ENCODE data around the gene CST3. TPM values are rescaled to one million over a fixed set of nuclear protein-coding genes. Genes with fewer than 3 reads are reported as not detected.

The CST3 gene
- total RNA-seq, 1 experiment from 2014 or later, result 777 TPM

DNA sequence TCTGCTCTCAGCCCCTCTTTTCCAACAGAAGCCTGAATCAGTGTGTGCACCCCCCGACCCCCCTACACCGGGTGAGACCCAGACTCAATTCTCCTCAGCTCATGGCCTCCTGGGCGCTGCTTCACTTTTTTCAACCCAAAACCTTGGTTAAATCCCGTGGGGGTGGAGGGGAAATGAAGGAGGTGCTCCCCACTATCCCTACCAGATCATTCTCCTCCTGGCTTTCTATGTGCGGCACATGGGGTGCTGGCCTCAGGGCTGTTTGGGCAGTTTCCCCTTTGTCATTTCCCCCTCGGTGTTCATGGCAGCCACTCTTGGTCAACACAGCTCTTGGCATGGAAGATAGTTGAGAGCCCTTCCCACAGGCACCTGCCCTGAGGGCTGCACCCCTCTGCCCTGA, 46.5 kb upstream of the CST3 start:
- H3K4me1 ChIP-seq, result no peaks in the 10 kb centered on the region
- Mint-ChIP-seq H3K36me3 (ENCODE audit: insufficient read depth, unreplicated experiment) (peaks cover 5% of the 10 kb centered on the region), H3K4me3 (ENCODE audit: unreplicated experiment) (no peak overlapping the region), H3K9me3 (ENCODE audit: unreplicated experiment) (no peaks in the 10 kb centered on the region), H3K4me1 (ENCODE audit: low read depth, unreplicated experiment) (peaks cover 6% of the 10 kb centered on the region), H3K27ac (ENCODE audit: unreplicated experiment) (no peak overlapping the region), H3K27me3 (ENCODE audit: insufficient read depth, unreplicated experiment) (no peaks in the 10 kb centered on the region)
- H3K27me3 ChIP-seq (replicated peaks; ENCODE audit: control insufficient read depth, insufficient read depth, low read length), result no peaks in the 10 kb centered on the region
- no TSS peak for BruUV-seq (replicated peaks)
- TF ChIP-seq, protein P1, sequence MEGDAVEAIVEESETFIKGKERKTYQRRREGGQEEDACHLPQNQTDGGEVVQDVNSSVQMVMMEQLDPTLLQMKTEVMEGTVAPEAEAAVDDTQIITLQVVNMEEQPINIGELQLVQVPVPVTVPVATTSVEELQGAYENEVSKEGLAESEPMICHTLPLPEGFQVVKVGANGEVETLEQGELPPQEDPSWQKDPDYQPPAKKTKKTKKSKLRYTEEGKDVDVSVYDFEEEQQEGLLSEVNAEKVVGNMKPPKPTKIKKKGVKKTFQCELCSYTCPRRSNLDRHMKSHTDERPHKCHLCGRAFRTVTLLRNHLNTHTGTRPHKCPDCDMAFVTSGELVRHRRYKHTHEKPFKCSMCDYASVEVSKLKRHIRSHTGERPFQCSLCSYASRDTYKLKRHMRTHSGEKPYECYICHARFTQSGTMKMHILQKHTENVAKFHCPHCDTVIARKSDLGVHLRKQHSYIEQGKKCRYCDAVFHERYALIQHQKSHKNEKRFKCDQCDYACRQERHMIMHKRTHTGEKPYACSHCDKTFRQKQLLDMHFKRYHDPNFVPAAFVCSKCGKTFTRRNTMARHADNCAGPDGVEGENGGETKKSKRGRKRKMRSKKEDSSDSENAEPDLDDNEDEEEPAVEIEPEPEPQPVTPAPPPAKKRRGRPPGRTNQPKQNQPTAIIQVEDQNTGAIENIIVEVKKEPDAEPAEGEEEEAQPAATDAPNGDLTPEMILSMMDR (IDR thresholded peaks at IDR 0.05; ENCODE audit: insufficient read depth in 1 of 2, low read depth in 1 of 2, low read length in 1 of 2, severe bottlenecking in 1 of 2, unreplicated experiment in 1 of 2), result no peak
- POLR2A ChIA-PET, result no interaction called here
- H3K4me3 ChIP-seq (ENCODE audit: low read depth, low read length), result no peak overlapping the region
- CTCF ChIA-PET, result no interaction called here
- H3K9me3 ChIP-seq, result no peaks in the 10 kb centered on the region
- intact Hi-C loops (cut with micrococcal nuclease; ENCODE audit: unreplicated experiment), result no loop called here
- DNase-seq, result no peak
- no peaks in the 10 kb centered on the region for H3K36me3 ChIP-seq (ENCODE audit: control insufficient read depth, insufficient read depth, low read length)

DNA sequence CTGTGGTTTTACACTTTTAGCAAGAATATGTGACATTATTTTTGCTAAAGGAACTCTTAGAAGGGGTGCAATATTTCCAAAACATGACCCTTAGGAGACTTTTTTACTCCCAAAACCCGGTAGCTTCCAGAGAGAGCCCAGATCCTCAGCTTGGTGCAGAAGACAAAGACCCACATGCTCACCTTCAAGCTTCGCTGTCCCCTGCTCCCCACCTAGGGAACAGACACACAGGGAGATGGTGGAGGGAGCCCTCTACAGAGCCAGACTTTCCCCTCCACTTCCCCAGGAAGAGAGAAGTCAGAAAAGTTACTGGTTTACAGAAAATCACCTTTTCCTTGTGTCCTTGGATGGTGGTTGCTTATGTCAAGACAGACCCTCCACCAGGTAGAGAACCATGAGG, 46.1 kb upstream of the CST3 start:
- intact Hi-C loops (cut with micrococcal nuclease; ENCODE audit: unreplicated experiment), result no loop called here
- peaks cover 5% of the 10 kb centered on the region for H3K36me3 Mint-ChIP-seq (ENCODE audit: insufficient read depth, unreplicated experiment)
- TF ChIP-seq, protein P1 (IDR thresholded peaks at IDR 0.05; ENCODE audit: insufficient read depth in 1 of 2, low read depth in 1 of 2, low read length in 1 of 2, severe bottlenecking in 1 of 2, unreplicated experiment in 1 of 2), result no peak
- Histone ChIP-seq H3K9me3 (no peaks in the 10 kb centered on the region), H3K4me1 (no peaks in the 10 kb centered on the region), H3K27me3 (replicated peaks; ENCODE audit: control insufficient read depth, insufficient read depth, low read length) (no peaks in the 10 kb centered on the region), H3K36me3 (ENCODE audit: control insufficient read depth, insufficient read depth, low read length) (no peaks in the 10 kb centered on the region), H3K4me3 (ENCODE audit: low read depth, low read length) (no peak overlapping the region)
- no peak overlapping the region for H3K4me3 Mint-ChIP-seq (ENCODE audit: unreplicated experiment)
- H3K27me3 Mint-ChIP-seq (ENCODE audit: insufficient read depth, unreplicated experiment), result no peaks in the 10 kb centered on the region
- CTCF ChIA-PET, result no interaction called here
- DNase-seq, result no peak
- POLR2A ChIA-PET, result no interaction called here
- no TSS peak for BruUV-seq (replicated peaks)
- peaks cover 6% of the 10 kb centered on the region for H3K4me1 Mint-ChIP-seq (ENCODE audit: low read depth, unreplicated experiment)
- H3K9me3 Mint-ChIP-seq (ENCODE audit: unreplicated experiment), result no peaks in the 10 kb centered on the region
- H3K27ac Mint-ChIP-seq (ENCODE audit: unreplicated experiment), result no peak overlapping the region

DNA sequence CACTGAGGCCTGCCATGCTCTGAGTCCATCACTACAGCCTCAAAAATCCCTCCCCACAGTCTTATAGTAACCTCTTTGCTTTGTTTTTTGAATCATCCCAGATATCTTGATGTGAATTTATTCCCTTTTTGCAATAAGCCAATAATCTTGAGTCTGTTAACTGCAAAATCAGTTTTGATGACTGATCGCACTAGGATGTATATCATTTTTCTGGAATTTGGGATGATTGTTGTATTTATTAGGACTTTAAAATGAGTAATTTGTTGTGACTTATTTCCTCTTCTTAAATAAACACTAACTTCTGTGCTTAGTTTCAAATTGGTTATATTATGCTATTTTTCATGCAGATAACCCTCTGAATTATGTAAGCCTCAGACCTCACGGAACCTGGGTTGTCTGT, 45.5 kb upstream of the CST3 start:
- POLR2A ChIA-PET, result no interaction called here
- Mint-ChIP-seq H3K36me3 (ENCODE audit: insufficient read depth, unreplicated experiment) (peaks cover 5% of the 10 kb centered on the region), H3K9me3 (ENCODE audit: unreplicated experiment) (no peaks in the 10 kb centered on the region), H3K4me1 (ENCODE audit: low read depth, unreplicated experiment) (peaks cover 6% of the 10 kb centered on the region), H3K4me3 (ENCODE audit: unreplicated experiment) (no peak overlapping the region), H3K27me3 (ENCODE audit: insufficient read depth, unreplicated experiment) (no peaks in the 10 kb centered on the region), H3K27ac (ENCODE audit: unreplicated experiment) (no peak overlapping the region)
- no peak for DNase-seq
- intact Hi-C loops (cut with micrococcal nuclease; ENCODE audit: unreplicated experiment), result no loop called here
- Histone ChIP-seq H3K36me3 (ENCODE audit: control insufficient read depth, insufficient read depth, low read length) (no peaks in the 10 kb centered on the region), H3K4me3 (ENCODE audit: low read depth, low read length) (no peak overlapping the region), H3K9me3 (no peaks in the 10 kb centered on the region), H3K27me3 (replicated peaks; ENCODE audit: control insufficient read depth, insufficient read depth, low read length) (no peaks in the 10 kb centered on the region), H3K4me1 (no peaks in the 10 kb centered on the region)
- TF ChIP-seq, protein P1 (IDR thresholded peaks at IDR 0.05; ENCODE audit: insufficient read depth in 1 of 2, low read depth in 1 of 2, low read length in 1 of 2, severe bottlenecking in 1 of 2, unreplicated experiment in 1 of 2), result no peak
- CTCF ChIA-PET, result no interaction called here
- no TSS peak for BruUV-seq (replicated peaks)

Data from Caco-2 (cell line).